Hippocampal formation (tissue), 2 donors: ENCODE results near the gene DUS1L.
"Not testable (repeated sequence)": the region's sequence is repeated elsewhere in the genome, so short reads cannot be mapped to it uniquely, and the experiment has no call there.

Experiments
- DNase-seq, 2 donors: peaks; one replicate each; lab custom pipeline; 2025; lab: John Stamatoyannopoulos, UW

The DUS1L gene

DNA sequence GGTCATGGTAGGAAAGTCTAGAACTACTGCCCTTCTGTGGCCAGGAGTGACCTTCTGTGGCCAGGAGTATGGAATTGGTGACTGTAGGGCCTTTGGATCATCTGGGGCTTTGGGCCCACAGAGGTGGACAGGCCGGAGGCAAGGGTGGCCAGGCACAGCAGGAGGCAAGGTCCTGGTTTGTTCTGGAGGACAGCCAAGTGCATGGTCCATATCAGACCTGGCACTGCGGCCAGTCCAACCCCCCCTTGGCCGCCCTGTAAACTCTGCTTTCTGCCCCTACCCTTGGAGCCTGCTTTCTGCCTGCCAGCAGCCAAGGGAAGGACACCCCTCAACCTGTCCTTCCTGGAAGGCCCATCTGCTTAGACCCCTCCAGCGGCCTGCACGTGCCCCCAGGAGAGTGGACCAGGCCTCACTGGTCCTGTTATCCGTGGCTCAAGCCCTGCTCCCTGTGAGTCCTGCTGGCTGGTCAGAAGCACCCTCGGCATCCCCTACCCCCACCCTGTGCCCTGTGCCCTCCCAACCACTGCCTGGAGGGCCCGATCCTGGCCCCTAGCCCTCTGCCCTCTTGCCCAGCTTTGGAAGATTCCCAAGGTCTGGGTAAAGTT, 25.8 kb downstream of the DUS1L start:
- DNase-seq, result no peak

DNA sequence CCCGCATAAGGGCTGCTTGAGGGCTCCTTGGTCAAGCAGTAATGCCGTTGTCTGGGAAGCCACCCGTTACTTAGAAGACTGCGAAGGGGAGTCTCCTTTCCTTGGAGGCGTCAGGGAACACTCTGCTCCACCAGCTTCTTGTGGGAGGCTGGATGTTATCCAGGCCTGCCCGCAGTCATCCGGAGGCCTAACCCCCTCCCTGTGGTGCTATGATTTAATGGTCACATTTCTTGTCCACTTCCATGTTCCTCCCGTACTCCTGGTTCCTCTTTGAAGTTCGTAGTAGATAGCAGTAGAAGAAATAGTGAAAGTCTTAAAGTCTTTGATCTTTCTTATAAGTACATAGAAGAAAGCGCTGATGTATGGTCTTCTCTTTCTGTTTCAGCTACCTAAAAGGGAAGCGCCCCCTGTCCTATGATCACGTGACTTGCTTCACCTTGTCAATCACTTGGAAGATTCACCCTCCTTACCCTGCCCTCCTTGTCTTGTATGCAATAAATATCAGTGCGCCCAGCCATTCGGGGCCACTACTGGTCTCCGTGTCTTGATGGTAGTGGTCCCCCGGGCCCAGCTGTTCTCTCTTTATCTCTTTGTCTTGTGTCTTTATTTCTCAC, 26.7 kb downstream of the DUS1L start:
- not testable (repeated sequence) for DNase-seq

DNA sequence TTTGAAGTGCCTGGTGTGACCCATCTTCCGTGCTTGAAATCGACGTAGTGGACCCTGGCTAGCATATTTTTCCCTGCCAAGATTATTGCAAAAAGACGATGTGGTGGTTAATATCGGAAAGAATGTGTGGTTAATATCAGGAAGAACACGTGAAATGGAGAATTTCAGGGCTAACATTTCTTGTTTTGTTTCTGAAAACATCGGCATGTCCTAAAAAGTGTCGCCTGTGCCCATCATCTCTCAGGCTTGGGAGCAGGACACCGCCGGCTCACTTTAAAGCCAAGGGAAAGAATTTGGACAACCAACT, 27.8 kb downstream of the DUS1L start:
- no peak for DNase-seq

GRCh38 chr17:82037092-82037888, 28.3 kb downstream of the DUS1L start, which contains the start of gene DCXR:
TSS of gene DCXR (minus strand) at chr17:82037697. CDS start at chr17:82037682, 15 bp downstream.
- peak; percentile 92 to 95 for DNase-seq

- DNase-seq, result no peak
Measured at GRCh38 chr17:82036634-82037091, 28.9 kb downstream of the DUS1L start.

DNA sequence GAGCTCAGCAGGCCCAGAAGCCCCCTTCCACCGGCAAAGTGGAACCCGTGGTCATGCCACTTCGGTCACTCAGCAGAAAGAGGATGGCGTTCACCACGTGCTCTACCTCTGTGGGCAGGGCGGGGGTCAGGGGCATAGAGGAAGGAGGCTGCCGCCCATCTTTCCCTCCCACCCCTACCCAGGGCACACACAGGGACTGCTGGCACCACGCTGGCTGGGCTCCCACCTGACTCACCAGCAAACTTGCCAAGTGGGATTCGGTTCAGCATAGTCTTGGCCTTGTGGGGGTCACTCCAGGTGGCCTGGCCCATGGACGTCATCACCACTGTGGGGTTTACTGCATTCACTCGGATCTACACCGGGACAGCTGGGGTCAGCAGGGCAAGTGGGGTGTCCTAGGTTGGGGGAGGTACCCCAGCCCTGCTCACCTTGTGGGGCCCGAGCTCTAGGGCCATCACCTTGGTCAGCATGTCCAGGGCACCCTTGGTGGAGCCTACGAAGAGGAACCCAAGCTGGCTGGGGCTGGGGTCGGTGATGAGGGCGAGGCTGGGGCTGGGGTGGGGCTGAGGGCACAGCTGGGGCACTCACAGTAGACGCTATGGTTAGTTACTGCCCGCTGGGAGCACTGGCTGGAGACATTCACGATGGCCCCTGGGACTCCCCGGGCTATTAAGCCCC, 29.5 kb downstream of the DUS1L start:
- DNase-seq, result no peak

- no peak for DNase-seq
Measured at GRCh38 chr17:82035488-82035887, 30.1 kb downstream of the DUS1L start.

DNA sequence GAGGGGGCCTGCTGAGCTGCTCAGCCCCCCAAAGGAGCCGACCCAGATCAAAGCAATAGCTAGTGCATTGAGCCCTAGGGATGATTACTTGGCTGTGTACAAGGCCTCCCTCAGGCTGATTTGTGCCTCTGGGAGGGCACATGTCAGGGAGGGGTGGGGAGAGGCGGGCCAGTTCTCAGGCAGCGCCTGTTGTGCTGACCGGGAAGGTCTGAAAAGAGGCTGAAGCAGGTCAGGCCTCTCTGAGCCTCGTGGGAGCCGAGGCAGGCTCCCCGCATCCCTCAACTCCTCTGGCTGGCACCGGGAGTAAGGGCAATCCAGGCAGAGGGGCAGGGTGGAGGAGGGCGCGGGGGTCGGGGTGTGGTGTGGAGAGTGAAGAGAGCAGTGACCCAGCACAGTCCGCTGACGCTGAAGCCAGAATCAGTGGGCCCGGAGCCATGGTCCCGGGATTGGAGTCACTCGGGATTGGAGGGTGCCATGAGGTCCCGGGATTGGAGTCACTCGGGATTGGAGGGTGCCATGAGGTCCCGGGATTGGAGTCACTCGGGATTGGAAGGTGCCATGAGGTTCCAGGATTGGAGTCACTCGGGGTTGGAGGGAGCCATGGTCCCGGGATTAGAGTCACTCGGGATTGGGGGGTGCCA, 31.1 kb downstream of the DUS1L start:
- no peak for DNase-seq

- no peak for DNase-seq
Measured at GRCh38 chr17:82033359-82034085, 32.1 kb downstream of the DUS1L start.

GRCh38 chr17:82031885-82032627, 33.5 kb downstream of the DUS1L start:
- DNase-seq, result no peak

GRCh38 chr17:82031303-82031884, 34.2 kb downstream of the DUS1L start, which contains the start of gene RAC3:
TSS of gene RAC3 (plus strand) at chr17:82031678. CDS start at chr17:82031762, 84 bp downstream.
- no peak for DNase-seq

- DNase-seq, result peak; percentile 60 to 84
Measured at GRCh38 chr17:82030470-82031302, 34.9 kb downstream of the DUS1L start.

DNA sequence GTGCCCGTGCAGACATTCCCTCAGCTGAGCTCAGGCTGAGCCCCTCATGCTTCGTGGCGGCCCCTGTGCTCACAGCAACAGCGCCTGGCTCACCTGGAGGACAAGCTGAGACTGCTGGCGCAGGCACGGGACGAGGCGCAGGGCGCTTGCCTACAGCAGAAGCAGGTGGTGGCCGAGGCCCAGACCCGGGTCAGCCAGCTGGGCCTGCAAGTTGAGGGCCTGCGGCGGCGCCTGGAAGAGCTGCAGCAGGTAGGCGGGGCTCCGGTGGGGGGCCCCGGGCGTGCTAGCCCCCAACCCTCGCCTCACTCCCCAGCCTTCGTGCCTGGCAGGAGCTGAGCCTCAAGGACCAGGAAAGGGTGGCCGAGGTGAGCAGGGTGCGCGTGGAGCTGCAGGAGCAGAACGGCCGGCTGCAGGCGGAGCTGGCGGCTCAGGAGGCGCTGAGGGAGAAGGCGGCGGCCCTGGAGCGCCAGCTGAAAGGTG, 35.6 kb downstream of the DUS1L start:
- DNase-seq, result no peak

DNA sequence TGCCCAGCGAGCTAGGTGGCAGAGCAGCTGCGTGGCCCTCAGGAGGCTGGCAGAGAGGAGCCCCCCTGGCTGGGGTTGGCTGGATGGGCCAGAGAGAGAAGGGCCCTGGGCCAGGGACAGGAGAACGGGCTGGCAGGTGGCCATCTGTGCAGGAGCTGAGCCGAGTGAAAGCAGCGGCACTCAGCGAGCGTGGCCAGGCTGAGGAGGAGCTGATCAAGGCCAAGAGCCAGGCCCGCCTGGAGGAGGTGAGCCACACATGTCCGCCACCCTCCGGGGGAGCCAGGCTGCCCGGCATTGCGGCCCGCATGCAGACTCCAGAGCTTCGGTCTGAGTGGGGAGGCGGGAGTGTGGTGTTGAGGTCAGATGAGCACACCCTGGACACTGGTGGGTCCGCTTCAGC, 36.2 kb downstream of the DUS1L start:
- DNase-seq, result no peak

DNA sequence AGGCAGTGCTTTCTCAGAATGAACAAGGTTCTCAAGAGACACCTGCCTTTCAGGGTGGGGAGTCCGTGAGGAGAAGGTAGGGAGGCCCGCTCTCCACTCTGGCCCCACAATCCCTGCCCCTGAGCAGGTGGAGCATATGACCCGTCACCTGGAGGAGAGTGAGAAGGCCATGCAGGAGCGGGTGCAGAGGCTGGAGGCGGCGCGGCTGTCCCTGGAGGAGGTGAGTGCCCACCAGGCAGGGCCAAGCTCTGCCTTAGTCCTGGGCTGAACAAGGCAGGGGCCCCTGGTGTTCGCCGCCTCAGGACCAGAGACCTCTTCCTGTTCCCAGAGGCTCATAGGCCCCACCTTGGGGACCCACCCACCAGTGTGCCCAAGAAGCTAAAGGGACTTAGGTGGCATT, 36.6 kb downstream of the DUS1L start:
- DNase-seq, result no peak

DNA sequence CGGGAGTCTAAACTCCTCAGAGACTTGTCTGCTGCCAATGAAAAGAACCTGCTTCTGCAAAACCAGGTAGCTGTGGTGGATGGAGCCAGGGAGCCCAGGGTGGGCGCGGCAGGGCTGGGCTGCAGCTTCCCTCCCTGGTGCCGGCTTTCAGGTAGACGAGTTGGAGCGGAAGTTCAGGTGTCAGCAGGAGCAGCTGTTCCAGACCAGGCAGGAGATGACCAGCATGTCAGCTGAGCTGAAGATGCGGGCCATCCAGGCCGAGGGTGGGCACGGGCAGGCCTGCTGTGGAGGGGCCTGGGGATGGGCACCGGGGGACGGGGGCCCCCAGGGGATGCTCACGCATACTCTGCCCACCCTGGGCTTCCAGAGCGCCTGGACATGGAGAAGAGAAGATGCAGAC, 37.4 kb downstream of the DUS1L start:
- DNase-seq, result no peak

DNA sequence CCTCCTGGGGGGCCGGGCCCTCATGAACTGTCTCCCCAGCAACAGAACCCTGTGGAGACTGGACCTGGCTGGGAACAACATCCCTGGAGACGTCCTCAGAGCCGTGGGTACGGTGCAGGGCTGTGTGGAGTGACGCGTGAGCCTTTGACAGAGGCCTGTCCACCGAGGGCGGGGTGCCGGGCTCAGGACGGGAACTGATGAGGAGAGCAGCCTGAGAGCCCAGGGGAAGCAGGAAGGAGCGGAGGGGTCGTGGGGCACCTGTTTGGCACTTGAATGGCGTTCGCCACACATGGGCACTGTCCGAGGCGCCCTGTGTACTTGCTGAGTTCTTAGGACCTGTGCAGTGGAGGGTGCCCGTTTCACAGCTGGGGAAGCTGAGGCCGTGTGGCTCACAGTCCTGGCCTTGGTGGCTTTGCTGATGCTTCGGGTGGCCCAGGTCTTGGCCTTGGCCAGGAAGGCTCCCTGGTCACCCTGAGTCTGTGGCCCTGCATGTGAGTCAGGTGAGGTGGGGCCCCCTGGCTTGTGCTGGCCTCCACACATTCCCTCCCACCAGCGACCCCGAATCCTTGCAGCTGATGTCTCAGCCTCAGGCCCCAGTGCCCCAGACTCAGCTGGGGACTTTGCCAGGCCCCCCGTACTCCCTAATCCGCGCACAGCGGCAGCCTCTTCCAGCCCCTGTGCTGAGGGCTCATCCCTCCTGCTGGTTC, 40.0 kb downstream of the DUS1L start:
- no peak for DNase-seq

- DNase-seq, result no peak
Measured at GRCh38 chr17:82024859-82025258, 40.7 kb downstream of the DUS1L start.
